ENCODE data around the gene ALDH1A1. TPM values are rescaled to one million over a fixed set of nuclear protein-coding genes. Genes with fewer than 3 reads are reported as not detected.

Gene ALDH1A1
- total RNA-seq, 4 donors from 2014 or later = 2.9 to 56.6 (median 27.5) TPM

- H3K27ac ChIP-seq = no peak overlapping the region
These were observed 21.4 kb downstream of the ALDH1A1 start for GRCh38 chr9:72931437-72931836.

GRCh38 chr9:72930828-72931227 lies 22.0 kb downstream of the ALDH1A1 start:
- intact Hi-C loops (cut with DNase I) = no loop called here
- peaks cover 0 to 19% (median 0%) of the 10 kb centered on the region in 3 donors for H3K4me1 ChIP-seq
- H3K27ac ChIP-seq = no peak overlapping the region
- 90 to 96% methylated on average over 10 of the region's 10 CpGs for WGBS, 2 donors
- no peak overlapping the region for H3K4me3 ChIP-seq
- DNase-seq = no peak
- H3K36me3 ChIP-seq = no peaks in the 10 kb centered on the region
- TF ChIP-seq CTCF (IDR thresholded peaks at IDR 0.05) = no peak
- no peak for TF ChIP-seq POLR2A (IDR thresholded peaks at IDR 0.05)
- no peaks in the 10 kb centered on the region for H3K27me3 ChIP-seq
- H3K9me3 ChIP-seq = no peaks in the 10 kb centered on the region

More at GRCh38 chr9:72931437-72931836, 21.4 kb downstream of the ALDH1A1 start:
- no peaks in the 10 kb centered on the region for H3K36me3 ChIP-seq
- no peak overlapping the region for H3K4me3 ChIP-seq
- no peak for DNase-seq
- 75 to 91% methylated on average over 1 of the region's 1 CpG for WGBS, 2 donors
- intact Hi-C loops (cut with DNase I) = no loop called here
- peaks cover 0 to 24% (median 0%) of the 10 kb centered on the region in 3 donors for H3K4me1 ChIP-seq
- H3K9me3 ChIP-seq = no peaks in the 10 kb centered on the region
- TF ChIP-seq POLR2A (IDR thresholded peaks at IDR 0.05) (no peak), CTCF (IDR thresholded peaks at IDR 0.05) (no peak)
- H3K27me3 ChIP-seq = no peaks in the 10 kb centered on the region

GRCh38 chr9:72929542-72929941 lies 23.3 kb downstream of the ALDH1A1 start:
- H3K9me3 ChIP-seq = no peaks in the 10 kb centered on the region
- intact Hi-C loops (cut with DNase I) = no loop called here
- DNase-seq = no peak
- peaks cover 0 to 22% (median 5%) of the 10 kb centered on the region in 3 donors for H3K4me1 ChIP-seq
- H3K27me3 ChIP-seq = no peaks in the 10 kb centered on the region
- WGBS, 2 donors = 79 to 86% methylated on average over 1 of the region's 1 CpG
- no peaks in the 10 kb centered on the region for H3K36me3 ChIP-seq
- no peak overlapping the region for H3K27ac ChIP-seq
- no peak overlapping the region for H3K4me3 ChIP-seq
- TF ChIP-seq POLR2A (IDR thresholded peaks at IDR 0.05) (no peak), CTCF (IDR thresholded peaks at IDR 0.05) (no peak)

- H3K27me3 ChIP-seq = no peaks in the 10 kb centered on the region
- no peak overlapping the region for H3K4me3 ChIP-seq
- H3K4me1 ChIP-seq = peaks cover 0 to 18% (median 5%) of the 10 kb centered on the region in 3 donors
- TF ChIP-seq CTCF (IDR thresholded peaks at IDR 0.05) = no peak
- 83 to 90% methylated on average over 4 of the region's 4 CpGs for WGBS, 2 donors
- no peaks in the 10 kb centered on the region for H3K9me3 ChIP-seq
- H3K36me3 ChIP-seq = no peaks in the 10 kb centered on the region
- no peak for DNase-seq
- intact Hi-C loops (cut with DNase I) = no loop called here
- H3K27ac ChIP-seq = no peak overlapping the region
These were observed 24.8 kb downstream of the ALDH1A1 start for GRCh38 chr9:72928042-72928507.

- no peaks in the 10 kb centered on the region for H3K9me3 ChIP-seq
- no peaks in the 10 kb centered on the region for H3K27me3 ChIP-seq
- 87 to 90% methylated on average over 1 of the region's 1 CpG for WGBS, 2 donors
- intact Hi-C loops (cut with DNase I) = no loop called here
- no peaks in the 10 kb centered on the region for H3K36me3 ChIP-seq
- TF ChIP-seq POLR2A (IDR thresholded peaks at IDR 0.05) (no peak), CTCF (IDR thresholded peaks at IDR 0.05) (no peak)
- no peak for DNase-seq
- H3K27ac ChIP-seq = no peak overlapping the region
- no peak overlapping the region for H3K4me3 ChIP-seq
- H3K4me1 ChIP-seq = peaks cover 0 to 18% (median 5%) of the 10 kb centered on the region in 3 donors
These were observed 26.3 kb downstream of the ALDH1A1 start for GRCh38 chr9:72926506-72926905.

All from esophagus squamous epithelium (tissue), 5 donors.